Transverse colon (tissue), 4 donors: ENCODE results near the gene GLI3. TPM values are rescaled to one million over a fixed set of nuclear protein-coding genes. Genes with fewer than 3 reads are reported as not detected.

Experiments
- DNase-seq: peaks from one replicate; pipeline ENCODE4 v3.0.0-alpha.2; 2019
- H3K27ac ChIP-seq, 4 donors: fragments of 200-600 bp; sonication (generic); 2 replicates each; pipeline ENCODE4 v1.5.1; 2016 to 2018; ENCODE audit warnings: inconsistent platforms in 4 of 4
- H3K27me3 ChIP-seq: fragments of 200-600 bp; sonication (generic); 2 replicates; pipeline ENCODE4 v1.5.1; 2017; ENCODE audit warnings: inconsistent platforms
- H3K36me3 ChIP-seq, 4 donors: fragments of 200-600 bp; sonication (generic); 2 replicates each; pipeline ENCODE4 v1.5.1; 2017 to 2019; ENCODE audit warnings: inconsistent platforms in 4 of 4
- H3K4me1 ChIP-seq, 4 donors: fragments of 200-600 bp; sonication (generic); 2 replicates each; pipeline ENCODE4 v1.5.1; 2017 to 2020; ENCODE audit warnings: inconsistent platforms in 4 of 4
- H3K4me3 ChIP-seq, 4 donors: fragments of 200-600 bp; sonication (generic); 1 replicate in 1 of 4; 2 replicates in 3 of 4; pipeline versions ENCODE4 v1.5.1 to v1.6.1; 2017 to 2019; ENCODE audit warnings: inconsistent platforms in 4 of 4
- H3K9me3 ChIP-seq, 2 donors: fragments of 200-600 bp; sonication (generic); 2 replicates each; pipeline ENCODE4 v1.5.1; 2017 to 2019; ENCODE audit warnings: inconsistent platforms in 2 of 2
- CTCF ChIP-seq, 5 experiments: fragments of 200-600 bp in 3 of 5; fragments of 450-650 bp in 2 of 5; sonication (generic) in 3 of 5; IDR thresholded peaks; 1 replicate in 2 of 5; 2 replicates in 3 of 5; pipeline ENCODE4 v1.5.1; 2016 to 2017; ENCODE audit warnings: antibody characterized with exemption in 5 of 5, inconsistent platforms in 3 of 5, mild to moderate bottlenecking in 2 of 5, moderate library complexity in 1 of 5
- EP300 ChIP-seq: sonication (generic); formaldehyde crosslinking; IDR thresholded peaks from one replicate; pipeline ENCODE4 v1.6.1; 2017; ENCODE audit warnings: antibody characterized with exemption, low read depth
- POLR2A ChIP-seq: fragments of 450-650 bp; IDR thresholded peaks from one replicate; pipeline ENCODE4 v1.6.1; 2016; ENCODE audit warnings: antibody characterized with exemption, mild to moderate bottlenecking, moderate library complexity
- POLR2AphosphoS5 ChIP-seq, 3 donors: sonication (generic); formaldehyde crosslinking; IDR thresholded peaks; one replicate each; pipeline ENCODE4 v1.6.1; 2016; ENCODE audit warnings: antibody characterized with exemption in 3 of 3
- WGBS, 2 donors: methylation state at CpG; one replicate each; pipeline ENCODE4 v1.1.5; 2018; ENCODE audit warnings: low coverage in 1 of 2; 5-methylcytosine and 5-hydroxymethylcytosine counted together
- in situ Hi-C, 4 donors: fragments of 200-750 bp; cut with MboI; loops; one replicate each; pipeline versions ENCODE4 v1.15.0 to v1.15.1; 2017; ENCODE audit warnings: low sequenced_read_pairs in 3 of 4, low pct_ligation_motif_present in 1 of 4, low pct_unique_long_range_greater_than_20kb in 1 of 4
- intact Hi-C: fragments of 100-400 bp; cut with DNase I; formaldehyde crosslinking; loops from one replicate; pipeline ENCODE4 v1.15.1; 2023; ENCODE audit warnings: low total_unique reads
- total RNA-seq, 4 donors: library from RNA; depleted of rRNA; stranded (reverse); fragments of >200 nt; gene quantifications; one replicate each; pipeline ENCODE4 v1.1.0, GENCODE V29; 2016

The GLI3 gene
- total RNA-seq, 4 donors from 2014 or later: 3.7 to 41.1 (median 5.3) TPM

- no peak for TF ChIP-seq EP300
- no peak for TF ChIP-seq CTCF (IDR thresholded peaks at IDR 0.05)
- no peak for TF ChIP-seq POLR2A
- no peak for TF ChIP-seq POLR2AphosphoS5 (IDR thresholded peaks at IDR 0.05)
- in situ Hi-C loops: loop anchor here in 1 of 4 donors (25.0 kb wide), 1 partner anchor 715 kb away; no protein-coding TSS in a partner anchor
- intact Hi-C loops: loop anchor here (10.0 kb wide), 1 partner anchor 262 kb away; the partner anchor contains the start of gene GLI3
- DNase-seq: no peak
- H3K36me3 ChIP-seq: no peaks in the 10 kb centered on the region
- WGBS, 2 donors: 85 to 94% methylated on average over 4 of the region's 4 CpGs
- no peak overlapping the region for H3K27ac ChIP-seq
- H3K27me3 ChIP-seq: no peaks in the 10 kb centered on the region
- H3K4me1 ChIP-seq: peaks cover 0 to 6% (median 2%) of the 10 kb centered on the region in 4 donors
- H3K9me3 ChIP-seq: no peaks in the 10 kb centered on the region
- H3K4me3 ChIP-seq: no peak overlapping the region
Measured at GRCh38 chr7:41972776-41973175, 264.2 kb downstream of the GLI3 start.

DNA sequence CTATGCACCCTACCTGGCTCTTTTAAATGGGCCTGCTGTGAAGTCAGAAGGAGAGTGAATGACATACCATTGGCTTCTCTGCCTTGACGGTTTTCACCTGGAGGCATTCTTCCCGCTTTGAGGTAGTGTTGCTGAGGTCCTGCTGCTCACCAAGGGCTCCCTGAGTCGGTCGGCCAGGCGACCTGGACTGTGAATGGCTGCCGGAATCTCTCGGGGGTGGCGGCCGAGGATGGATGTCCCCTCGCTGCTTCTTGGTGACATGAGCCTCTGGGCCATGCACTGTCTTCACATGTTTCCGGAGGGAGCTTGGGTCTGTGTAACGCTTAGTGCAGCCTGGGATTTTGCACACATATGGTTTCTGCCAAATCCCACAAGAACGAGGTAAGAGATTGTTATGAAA, 264.7 kb downstream of the GLI3 start:
- intact Hi-C loops: loop anchor here (10.0 kb wide), 1 partner anchor 263 kb away; the partner anchor contains the start of gene GLI3
- 89 to 96% methylated on average over 5 to 13 of the region's 13 CpGs for WGBS, 2 donors
- no peaks in the 10 kb centered on the region for H3K36me3 ChIP-seq

GRCh38 chr7:41971640-41972187, 265.3 kb downstream of the GLI3 start:
- Histone ChIP-seq H3K4me1 (no peaks in the 10 kb centered on the region), H3K27ac (no peak overlapping the region), H3K4me3 (no peak overlapping the region), H3K36me3 (no peaks in the 10 kb centered on the region), H3K27me3 (no peaks in the 10 kb centered on the region), H3K9me3 (no peaks in the 10 kb centered on the region)
- no peak for DNase-seq
- 91 to 95% methylated on average over 6 to 9 of the region's 9 CpGs for WGBS, 2 donors
- in situ Hi-C loops (loop anchor here in 1 of 4 donors (25.0 kb wide), 1 partner anchor 716 kb away; no protein-coding TSS in a partner anchor), intact Hi-C loops (loop anchor here (10.0 kb wide), 1 partner anchor 263 kb away; the partner anchor contains the start of gene GLI3)
- TF ChIP-seq POLR2A: no peak
- TF ChIP-seq CTCF (IDR thresholded peaks at IDR 0.05): no peak
- TF ChIP-seq EP300: no peak
- TF ChIP-seq POLR2AphosphoS5 (IDR thresholded peaks at IDR 0.05): no peak

More for the DNA sequence above, 264.7 kb downstream of the GLI3 start:
- Histone ChIP-seq H3K4me3 (no peak overlapping the region), H3K9me3 (no peaks in the 10 kb centered on the region), H3K27ac (no peak overlapping the region), H3K4me1 (peaks cover 0 to 2% (median under 1%) of the 10 kb centered on the region in 4 donors), H3K27me3 (no peaks in the 10 kb centered on the region)
- TF ChIP-seq CTCF (IDR thresholded peaks at IDR 0.05): no peak
- no peak for TF ChIP-seq POLR2AphosphoS5 (IDR thresholded peaks at IDR 0.05)
- TF ChIP-seq EP300: no peak
- no peak for TF ChIP-seq POLR2A
- in situ Hi-C loops: loop anchor here in 1 of 4 donors (25.0 kb wide), 1 partner anchor 715 kb away; no protein-coding TSS in a partner anchor
- no peak for DNase-seq

GRCh38 chr7:41970941-41971340, 266.1 kb downstream of the GLI3 start:
- H3K36me3 ChIP-seq: no peaks in the 10 kb centered on the region
- in situ Hi-C loops (loop anchor here in 1 of 4 donors (25.0 kb wide), 1 partner anchor 716 kb away; no protein-coding TSS in a partner anchor), intact Hi-C loops (loop anchor here (10.0 kb wide), 1 partner anchor 264 kb away; the partner anchor contains the start of gene GLI3)
- no peak for TF ChIP-seq CTCF (IDR thresholded peaks at IDR 0.05)
- TF ChIP-seq EP300: no peak
- 89 to 100% methylated on average over 5 of the region's 5 CpGs for WGBS, 2 donors
- no peak overlapping the region for H3K4me3 ChIP-seq
- H3K9me3 ChIP-seq: no peaks in the 10 kb centered on the region
- no peaks in the 10 kb centered on the region for H3K27me3 ChIP-seq
- no peak overlapping the region for H3K27ac ChIP-seq
- no peaks in the 10 kb centered on the region for H3K4me1 ChIP-seq
- no peak for DNase-seq
